GM10248 (cell line): ENCODE data around the gene RSPH6A.

Experiments used
- CTCF ChIA-PET: fragments of 300-600 bp; sonication (Branson Sonifier 250); formaldehyde crosslinking; extraction: SDS; loops from one replicate; lab custom pipeline; 2021; ENCODE audit warnings: antibody characterized with exemption; lab: Yijun Ruan, JAX
- POLR2A ChIA-PET: fragments of 350-650 bp; sonication (Branson Sonifier 250); formaldehyde crosslinking; extraction: SDS; loops from one replicate; lab custom pipeline; 2020; ENCODE audit warnings: antibody characterized with exemption; lab: Yijun Ruan, JAX
- DNase-seq: peaks from one replicate; pipeline ENCODE4 v3.0.0; 2012; ENCODE audit errors: extremely low spot score
- CTCF ChIP-seq: IDR thresholded peaks from 2 replicates; pipeline ENCODE4 v1.5.1; 2012; ENCODE audit warnings: mild to moderate bottlenecking, low read depth; ENCODE audit errors: extremely low read depth, missing control alignments, control extremely low read depth

The RSPH6A gene

DNA sequence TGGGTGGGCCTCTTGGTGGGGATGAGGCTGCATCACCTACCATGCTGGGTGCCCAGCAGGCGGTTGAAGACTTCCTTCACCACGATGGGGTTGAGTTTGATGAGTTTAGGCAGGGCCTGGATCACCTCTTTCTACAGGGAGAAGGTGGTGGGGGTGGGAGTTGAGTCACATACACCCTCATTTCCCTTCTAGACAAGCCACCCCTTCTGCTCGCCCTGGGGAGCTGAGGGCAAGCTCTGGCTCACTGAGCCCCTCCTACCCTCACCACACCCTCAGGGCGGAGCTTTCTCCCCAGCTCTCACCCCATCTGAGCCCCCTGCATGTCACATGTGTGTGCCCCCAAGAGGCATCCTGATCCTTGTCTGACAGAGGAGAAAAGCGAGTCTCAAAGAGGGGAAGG is 7.6 kb upstream of the RSPH6A start:
- DNase-seq, result no peak
- ChIA-PET CTCF (interaction anchor here (1.0 to 2.7 kb wide), 3 partner anchors 14 to 33 kb away, joined by 3 to 9 read pairs (median 4); no protein-coding TSS in a partner anchor), POLR2A (no interaction called here)
- TF ChIP-seq CTCF, result no peak

- TF ChIP-seq CTCF, result no peak
- DNase-seq, result no peak
- ChIA-PET POLR2A (no interaction called here), CTCF (interaction anchor here (1.2 to 1.4 kb wide), 2 partner anchors 9 to 22 kb away, joined by 3 to 4 read pairs; no protein-coding TSS in a partner anchor)
Observed at GRCh38 chr19:45821570-45821969, 6.5 kb upstream of the RSPH6A start.

GRCh38 chr19:45821103-45821521 is 6.0 kb upstream of the RSPH6A start:
- CTCF ChIA-PET, result interaction anchor here (1.2 to 1.4 kb wide), 2 partner anchors 9 to 21 kb away, joined by 3 to 4 read pairs; no protein-coding TSS in a partner anchor
- DNase-seq, result no peak
- POLR2A ChIA-PET, result no interaction called here
- no peak for TF ChIP-seq CTCF

DNA sequence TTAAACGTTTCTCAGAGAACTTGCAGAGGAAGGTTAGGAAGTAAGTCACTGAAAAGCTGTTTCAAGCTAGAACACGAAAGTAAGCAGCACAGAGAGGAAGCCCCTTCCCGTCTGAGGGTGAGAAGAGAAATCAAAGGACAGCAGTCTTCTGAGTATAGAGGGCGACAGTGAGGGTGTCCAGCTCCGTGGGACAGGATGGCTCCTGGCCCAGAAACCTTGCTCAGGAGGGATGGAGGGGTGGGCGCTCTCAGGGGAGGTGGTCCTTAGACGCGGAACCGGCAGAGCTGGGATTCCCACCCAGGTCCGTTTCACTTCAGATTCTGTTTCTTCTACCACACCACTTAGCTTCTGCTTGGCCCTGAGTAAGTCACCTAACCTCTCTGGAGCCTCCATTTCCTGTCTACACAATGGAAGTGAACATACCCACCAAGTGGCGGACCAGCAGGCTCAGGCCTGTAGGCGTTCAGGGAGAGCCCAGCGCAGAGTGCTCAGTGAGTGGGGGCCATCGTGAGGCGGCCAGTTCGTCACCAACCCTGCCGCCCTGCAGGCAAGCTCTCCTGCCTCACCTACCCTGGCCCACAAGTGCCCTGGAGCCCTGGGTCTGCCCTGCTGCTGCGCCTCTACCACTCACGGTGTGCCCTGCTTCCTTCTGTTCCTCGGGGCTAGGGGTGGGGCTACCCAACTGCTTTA is 5.5 kb upstream of the RSPH6A start:
- DNase-seq, result no peak
- TF ChIP-seq CTCF, result no peak
- POLR2A ChIA-PET, result no interaction called here
- CTCF ChIA-PET, result interaction anchor here (1.2 to 1.5 kb wide), 4 partner anchors 9 to 175 kb away, joined by 3 to 4 read pairs (median 4); partner anchors contain the start of gene CCDC61

GRCh38 chr19:45819769-45820168 is 4.7 kb upstream of the RSPH6A start:
- CTCF ChIA-PET, result interaction anchor here (1.5 to 7.1 kb wide), 3 partner anchors 10 to 175 kb away, joined by 3 to 113 read pairs (median 4); partner anchors contain the start of gene CCDC61

DNA sequence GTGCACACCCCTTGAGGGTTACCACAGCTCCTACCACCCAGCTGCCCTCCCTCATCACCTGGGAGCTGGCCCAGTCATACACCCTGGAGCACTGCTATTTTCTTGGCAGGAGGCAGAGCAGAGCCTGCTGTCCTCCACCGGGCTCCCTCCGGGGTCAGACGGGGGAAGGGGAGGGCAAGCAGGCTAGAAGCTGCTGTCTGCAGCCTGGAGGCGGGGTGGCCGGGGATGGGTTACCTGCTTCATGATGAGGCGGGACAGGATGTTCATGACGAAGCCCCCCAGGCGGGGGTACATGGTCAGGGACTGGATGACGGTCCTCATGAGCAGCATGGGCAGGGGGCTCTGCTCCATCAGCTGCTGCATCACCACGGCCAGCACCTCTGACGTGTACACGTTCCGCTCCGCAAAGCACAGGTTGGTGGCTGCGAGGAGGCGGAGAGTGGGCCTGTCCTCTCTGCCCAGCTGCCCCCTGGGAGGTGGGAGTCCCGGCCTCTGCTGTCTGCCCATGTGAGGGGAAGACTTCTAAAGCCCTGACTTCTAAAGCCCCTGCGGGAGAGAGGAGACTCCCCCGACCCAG is 2.7 kb upstream of the RSPH6A start:
- no peak for DNase-seq
- POLR2A ChIA-PET, result no interaction called here
- TF ChIP-seq CTCF, result no peak
- CTCF ChIA-PET, result interaction anchor here (0.7 to 7.1 kb wide), 22 partner anchors 10 to 448 kb away, joined by 3 to 113 read pairs (median 10); partner anchors contain the start of genes CCDC61, DMPK, FOXA3 and IRF2BP1

More at GRCh38 chr19:45819769-45820168, 4.7 kb upstream of the RSPH6A start:
- no peak for DNase-seq
- POLR2A ChIA-PET, result no interaction called here
- TF ChIP-seq CTCF, result no peak
